ENCODE measurements around the gene HRH1.
"Not testable (repeated sequence)": the region's sequence is repeated elsewhere in the genome, so short reads cannot be mapped to it uniquely, and the experiment has no call there.

HRH1 gene

GRCh38 chr3:11201251-11202019 is 47.1 kb downstream of the HRH1 start:
- DNase-seq (ENCODE audit: low read depth): no peak
- TF ChIP-seq, protein P1, sequence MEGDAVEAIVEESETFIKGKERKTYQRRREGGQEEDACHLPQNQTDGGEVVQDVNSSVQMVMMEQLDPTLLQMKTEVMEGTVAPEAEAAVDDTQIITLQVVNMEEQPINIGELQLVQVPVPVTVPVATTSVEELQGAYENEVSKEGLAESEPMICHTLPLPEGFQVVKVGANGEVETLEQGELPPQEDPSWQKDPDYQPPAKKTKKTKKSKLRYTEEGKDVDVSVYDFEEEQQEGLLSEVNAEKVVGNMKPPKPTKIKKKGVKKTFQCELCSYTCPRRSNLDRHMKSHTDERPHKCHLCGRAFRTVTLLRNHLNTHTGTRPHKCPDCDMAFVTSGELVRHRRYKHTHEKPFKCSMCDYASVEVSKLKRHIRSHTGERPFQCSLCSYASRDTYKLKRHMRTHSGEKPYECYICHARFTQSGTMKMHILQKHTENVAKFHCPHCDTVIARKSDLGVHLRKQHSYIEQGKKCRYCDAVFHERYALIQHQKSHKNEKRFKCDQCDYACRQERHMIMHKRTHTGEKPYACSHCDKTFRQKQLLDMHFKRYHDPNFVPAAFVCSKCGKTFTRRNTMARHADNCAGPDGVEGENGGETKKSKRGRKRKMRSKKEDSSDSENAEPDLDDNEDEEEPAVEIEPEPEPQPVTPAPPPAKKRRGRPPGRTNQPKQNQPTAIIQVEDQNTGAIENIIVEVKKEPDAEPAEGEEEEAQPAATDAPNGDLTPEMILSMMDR (conservative IDR thresholded peaks at IDR 0.05; ENCODE audit: control insufficient read depth, insufficient read depth, low read depth, low read length): no peak
- H3K4me3 ChIP-seq (ENCODE audit: control insufficient read depth, low read depth, low read length): no peak overlapping the region

DNA sequence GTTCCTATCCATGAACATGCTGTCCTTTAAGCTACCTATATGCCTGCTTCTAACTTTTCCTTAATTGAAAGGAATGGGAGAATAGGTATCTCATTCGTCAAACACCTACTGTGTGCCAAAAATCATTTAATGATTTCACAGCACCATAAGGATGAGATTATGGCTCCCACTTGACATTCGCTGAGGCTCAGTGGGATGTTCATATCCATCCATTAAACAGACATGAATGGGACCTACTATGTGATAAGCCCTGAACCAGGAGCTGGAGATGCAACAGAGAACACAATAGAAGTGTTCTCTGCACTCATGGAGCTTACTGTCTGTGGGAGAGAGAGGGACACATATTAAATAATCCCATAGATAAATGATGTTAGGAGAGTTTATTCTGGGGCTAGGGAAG is 49.7 kb downstream of the HRH1 start:
- no peak for DNase-seq (ENCODE audit: low read depth)

GRCh38 chr3:11204697-11205348 is 50.5 kb downstream of the HRH1 start:
- TF ChIP-seq, protein P1 (conservative IDR thresholded peaks at IDR 0.05; ENCODE audit: control insufficient read depth, insufficient read depth, low read depth, low read length): no peak
- no peak for DNase-seq (ENCODE audit: low read depth)
- H3K4me3 ChIP-seq (ENCODE audit: control insufficient read depth, low read depth, low read length): no peak overlapping the region

More for the DNA sequence above, 49.7 kb downstream of the HRH1 start:
- no peak overlapping the region for H3K4me3 ChIP-seq (ENCODE audit: control insufficient read depth, low read depth, low read length)
- TF ChIP-seq, protein P1 (conservative IDR thresholded peaks at IDR 0.05; ENCODE audit: control insufficient read depth, insufficient read depth, low read depth, low read length): no peak

- DNase-seq (ENCODE audit: low read depth): peak; percentile 41
- TF ChIP-seq, protein P1 (conservative IDR thresholded peaks at IDR 0.05; ENCODE audit: control insufficient read depth, insufficient read depth, low read depth, low read length): peak; percentile 17
- not testable (repeated sequence) for H3K4me3 ChIP-seq (ENCODE audit: control insufficient read depth, low read depth, low read length)
These were observed 51.6 kb downstream of the HRH1 start for GRCh38 chr3:11205881-11206280.

GRCh38 chr3:11206316-11206715 is 52.0 kb downstream of the HRH1 start:
- H3K4me3 ChIP-seq (ENCODE audit: control insufficient read depth, low read depth, low read length): no peak overlapping the region
- TF ChIP-seq, protein P1 (conservative IDR thresholded peaks at IDR 0.05; ENCODE audit: control insufficient read depth, insufficient read depth, low read depth, low read length): no peak
- DNase-seq (ENCODE audit: low read depth): no peak

GRCh38 chr3:11206953-11207352 is 52.7 kb downstream of the HRH1 start:
- TF ChIP-seq, protein P1 (conservative IDR thresholded peaks at IDR 0.05; ENCODE audit: control insufficient read depth, insufficient read depth, low read depth, low read length): no peak
- no peak overlapping the region for H3K4me3 ChIP-seq (ENCODE audit: control insufficient read depth, low read depth, low read length)
- no peak for DNase-seq (ENCODE audit: low read depth)
